Measurements from ENCODE around the gene SLC17A2. TPM values are rescaled to one million over a fixed set of nuclear protein-coding genes. Genes with fewer than 3 reads are reported as not detected.
A peak's percentile ranks its signal among the peaks of the same experiment; 100 is the strongest.

The SLC17A2 gene
- total RNA-seq, 1 donor from 2014 or later: not detected

GRCh38 chr6:25907475-25908014 lies 22.9 kb downstream of the SLC17A2 start:
- TF ChIP-seq CTCF (IDR thresholded peaks at IDR 0.05; ENCODE audit: unreplicated experiment): no peak
- no peaks in the 10 kb centered on the region for H3K27me3 Mint-ChIP-seq
- H3K27ac Mint-ChIP-seq: no peak overlapping the region
- DNase-seq (ENCODE audit: low spot score, unreplicated experiment): no peak
- peaks cover 14% of the 10 kb centered on the region for H3K4me1 Mint-ChIP-seq (ENCODE audit: low read depth)
- no peaks in the 10 kb centered on the region for H3K9me3 Mint-ChIP-seq (ENCODE audit: low read depth)
- no peaks in the 10 kb centered on the region for H3K36me3 Mint-ChIP-seq (ENCODE audit: insufficient read depth)
- no peak overlapping the region for H3K4me3 Mint-ChIP-seq (ENCODE audit: low read depth)

DNA sequence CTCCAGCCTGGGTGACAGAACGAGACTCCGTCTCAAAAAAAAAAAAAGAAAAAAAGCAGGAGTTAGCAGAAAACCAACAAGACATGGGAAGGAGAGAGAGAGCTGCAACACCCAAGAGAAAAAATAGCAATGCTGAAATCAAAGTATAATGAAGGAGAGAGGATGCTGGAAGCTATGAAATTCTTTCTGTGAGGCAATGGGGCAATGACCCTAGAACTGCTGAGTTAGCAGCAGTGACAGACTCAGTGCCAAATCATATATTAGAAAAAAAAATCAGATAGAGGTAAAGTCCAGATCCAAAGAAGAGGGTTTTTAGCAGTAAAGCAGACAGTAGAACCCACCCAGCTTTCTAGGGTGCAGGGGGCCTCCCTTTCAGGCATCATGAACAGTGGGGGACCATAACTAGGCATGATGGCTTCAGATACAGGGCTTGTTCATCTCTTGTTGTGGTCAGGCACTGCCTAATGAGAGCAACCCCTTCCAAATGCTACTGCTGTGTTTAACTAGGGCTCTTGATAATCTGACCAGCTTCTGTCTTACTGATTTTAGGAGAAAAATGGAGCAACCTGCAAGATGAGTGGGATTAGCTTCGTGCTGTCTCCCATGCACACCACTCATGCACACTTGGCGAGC lies 26.9 kb downstream of the SLC17A2 start:
- peaks cover 33% of the 10 kb centered on the region for H3K4me1 Mint-ChIP-seq (ENCODE audit: low read depth)
- H3K9me3 Mint-ChIP-seq (ENCODE audit: low read depth): no peaks in the 10 kb centered on the region
- no peaks in the 10 kb centered on the region for H3K36me3 Mint-ChIP-seq (ENCODE audit: insufficient read depth)
- H3K4me3 Mint-ChIP-seq (ENCODE audit: low read depth): no peak overlapping the region
- H3K27ac Mint-ChIP-seq: peak overlapping the region; percentile 38
- TF ChIP-seq CTCF (IDR thresholded peaks at IDR 0.05; ENCODE audit: unreplicated experiment): no peak
- no peaks in the 10 kb centered on the region for H3K27me3 Mint-ChIP-seq
- no peak for DNase-seq (ENCODE audit: low spot score, unreplicated experiment)

DNA sequence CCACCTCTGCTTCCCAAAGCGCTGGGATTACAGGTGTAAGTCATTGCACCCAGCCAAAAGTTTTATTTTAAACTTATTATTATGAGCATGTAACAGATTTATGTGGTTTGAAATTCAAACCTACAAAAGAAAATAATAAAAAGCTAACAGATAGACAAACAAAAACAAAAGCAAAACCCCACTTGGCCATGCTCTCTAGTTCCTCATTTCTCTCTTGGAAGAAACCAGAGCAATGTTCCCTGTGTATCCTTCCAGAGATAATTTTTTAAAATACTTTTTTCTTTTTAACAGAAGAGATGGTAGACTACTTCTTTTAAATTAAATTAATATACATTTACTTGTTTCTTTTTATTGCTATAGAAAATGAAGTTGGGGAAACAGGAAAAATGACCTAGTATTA lies 28.4 kb downstream of the SLC17A2 start:
- Mint-ChIP-seq H3K27me3 (no peaks in the 10 kb centered on the region), H3K27ac (no peak overlapping the region), H3K36me3 (ENCODE audit: insufficient read depth) (no peaks in the 10 kb centered on the region), H3K4me1 (ENCODE audit: low read depth) (peaks cover 26% of the 10 kb centered on the region), H3K9me3 (ENCODE audit: low read depth) (no peaks in the 10 kb centered on the region), H3K4me3 (ENCODE audit: low read depth) (no peak overlapping the region)
- no peak for TF ChIP-seq CTCF (IDR thresholded peaks at IDR 0.05; ENCODE audit: unreplicated experiment)
- no peak for DNase-seq (ENCODE audit: low spot score, unreplicated experiment)

- DNase-seq (ENCODE audit: low spot score, unreplicated experiment): no peak
- H3K36me3 Mint-ChIP-seq (ENCODE audit: insufficient read depth): no peaks in the 10 kb centered on the region
- peak overlapping the region; percentile 7 for H3K27ac Mint-ChIP-seq
- no peak for TF ChIP-seq CTCF (IDR thresholded peaks at IDR 0.05; ENCODE audit: unreplicated experiment)
- peaks cover 25% of the 10 kb centered on the region for H3K4me1 Mint-ChIP-seq (ENCODE audit: low read depth)
- no peak overlapping the region for H3K4me3 Mint-ChIP-seq (ENCODE audit: low read depth)
- no peaks in the 10 kb centered on the region for H3K9me3 Mint-ChIP-seq (ENCODE audit: low read depth)
- H3K27me3 Mint-ChIP-seq: no peaks in the 10 kb centered on the region
These were observed 29.6 kb downstream of the SLC17A2 start for GRCh38 chr6:25900843-25901242.

GRCh38 chr6:25899580-25900408 lies 30.7 kb downstream of the SLC17A2 start:
- no peaks in the 10 kb centered on the region for H3K27me3 Mint-ChIP-seq
- H3K9me3 Mint-ChIP-seq (ENCODE audit: low read depth): no peaks in the 10 kb centered on the region
- H3K4me1 Mint-ChIP-seq (ENCODE audit: low read depth): peaks cover 25% of the 10 kb centered on the region
- H3K36me3 Mint-ChIP-seq (ENCODE audit: insufficient read depth): no peaks in the 10 kb centered on the region
- no peak for DNase-seq (ENCODE audit: low spot score, unreplicated experiment)
- H3K4me3 Mint-ChIP-seq (ENCODE audit: low read depth): no peak overlapping the region
- no peak for TF ChIP-seq CTCF (IDR thresholded peaks at IDR 0.05; ENCODE audit: unreplicated experiment)
- peak overlapping the region; percentile 79 for H3K27ac Mint-ChIP-seq

Measured in progenitor cell of endocrine pancreas (in vitro differentiated cells).